ENCODE results near the gene NLRC4. TPM values are rescaled to one million over a fixed set of nuclear protein-coding genes. Genes with fewer than 3 reads are reported as not detected.
"Not testable (repeated sequence)": the region's sequence is repeated elsewhere in the genome, so short reads cannot be mapped to it uniquely, and the experiment has no call there.

The NLRC4 gene
- total RNA-seq, 2 experiments from 2014 or later: 0.11 TPM; not detected in 1

DNA sequence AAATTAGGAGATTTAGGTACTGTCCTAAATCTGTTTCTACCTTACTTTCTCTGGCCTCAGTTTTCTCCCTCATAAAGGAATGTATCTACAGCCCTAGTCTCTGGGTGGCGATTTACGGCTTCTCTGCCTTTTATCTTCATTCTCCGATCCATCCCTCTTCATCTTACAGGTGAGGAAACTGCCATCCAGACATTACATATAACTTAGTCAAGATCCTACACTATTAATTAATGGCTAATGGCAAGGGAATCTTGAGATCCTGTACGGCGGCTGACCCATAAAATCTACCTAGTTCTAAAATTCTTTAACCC lies 12.6 kb upstream of the NLRC4 start:
- peak in 1 of 14 experiments; percentile 14 for DNase-seq
- H3K27me3 Mint-ChIP-seq: no peaks in the 10 kb centered on the region
- H3K36me3 ChIP-seq (ENCODE audit: insufficient read depth, low read length): peaks cover 4% of the 10 kb centered on the region
- POLR2A ChIA-PET: interaction anchor here (1.4 kb wide), 1 partner anchor 112 kb away, joined by 4 read pairs; the partner anchor contains the start of gene SLC30A6
- H3K4me3 Mint-ChIP-seq: peak overlapping the region; percentile 97
- H3K27me3 ChIP-seq (ENCODE audit: control insufficient read depth in 1 of 2, insufficient read depth in 2 of 2, low read length in 2 of 2): no peaks in the 10 kb centered on the region
- CTCF ChIA-PET: no interaction called here
- TF ChIP-seq, protein P1, sequence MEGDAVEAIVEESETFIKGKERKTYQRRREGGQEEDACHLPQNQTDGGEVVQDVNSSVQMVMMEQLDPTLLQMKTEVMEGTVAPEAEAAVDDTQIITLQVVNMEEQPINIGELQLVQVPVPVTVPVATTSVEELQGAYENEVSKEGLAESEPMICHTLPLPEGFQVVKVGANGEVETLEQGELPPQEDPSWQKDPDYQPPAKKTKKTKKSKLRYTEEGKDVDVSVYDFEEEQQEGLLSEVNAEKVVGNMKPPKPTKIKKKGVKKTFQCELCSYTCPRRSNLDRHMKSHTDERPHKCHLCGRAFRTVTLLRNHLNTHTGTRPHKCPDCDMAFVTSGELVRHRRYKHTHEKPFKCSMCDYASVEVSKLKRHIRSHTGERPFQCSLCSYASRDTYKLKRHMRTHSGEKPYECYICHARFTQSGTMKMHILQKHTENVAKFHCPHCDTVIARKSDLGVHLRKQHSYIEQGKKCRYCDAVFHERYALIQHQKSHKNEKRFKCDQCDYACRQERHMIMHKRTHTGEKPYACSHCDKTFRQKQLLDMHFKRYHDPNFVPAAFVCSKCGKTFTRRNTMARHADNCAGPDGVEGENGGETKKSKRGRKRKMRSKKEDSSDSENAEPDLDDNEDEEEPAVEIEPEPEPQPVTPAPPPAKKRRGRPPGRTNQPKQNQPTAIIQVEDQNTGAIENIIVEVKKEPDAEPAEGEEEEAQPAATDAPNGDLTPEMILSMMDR (IDR thresholded peaks at IDR 0.05): no peak
- H3K36me3 Mint-ChIP-seq (ENCODE audit: low read depth): peaks cover 29% of the 10 kb centered on the region
- H3K9me3 ChIP-seq (ENCODE audit: control insufficient read depth in 1 of 2, insufficient read depth in 1 of 2, low read length in 2 of 2): no peaks in the 10 kb centered on the region
- H3K4me1 ChIP-seq (ENCODE audit: insufficient read depth, low read length): peaks cover 32% of the 10 kb centered on the region
- H3K27ac Mint-ChIP-seq: peak overlapping the region; percentile 99
- peak; percentile 2 for ATAC-seq (ENCODE audit: poor library complexity)
- peak overlapping the region; percentile 85 for H3K4me3 ChIP-seq (ENCODE audit: low read length)
- H3K9me3 Mint-ChIP-seq: no peaks in the 10 kb centered on the region
- peaks cover 32% of the 10 kb centered on the region for H3K4me1 Mint-ChIP-seq (ENCODE audit: low read depth)
- peak overlapping the region; percentile 80 to 81 for H3K27ac ChIP-seq (ENCODE audit: low read depth in 1 of 2, low read length in 2 of 2)
- intact Hi-C loops (cut with DNase I, micrococcal nuclease): loop anchor here in 1 of 2 experiments (1.0 to 5.0 kb wide), 4 partner anchors 80 to 265 kb away; partner anchors contain the start of genes BIRC6, MEMO1, SLC30A6 and SPAST

DNA sequence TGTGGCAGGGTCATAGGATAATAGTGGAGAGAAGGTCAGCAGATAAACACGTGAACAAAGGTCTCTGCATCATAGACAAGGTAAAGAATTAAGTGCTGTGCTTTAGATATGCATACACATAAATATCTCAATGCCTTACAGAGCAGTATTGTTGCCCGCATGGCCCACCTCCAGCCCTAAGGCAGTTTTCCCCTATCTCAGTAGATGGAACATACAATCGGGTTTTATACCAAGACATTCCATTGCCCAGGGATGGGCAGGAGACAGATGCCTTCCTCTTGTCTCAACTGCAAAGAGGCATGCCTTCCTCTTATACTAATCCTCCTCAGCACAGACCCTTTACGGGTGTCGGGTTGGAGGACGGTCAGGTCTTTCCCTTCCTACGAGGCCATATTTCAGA lies 11.1 kb upstream of the NLRC4 start:
- ATAC-seq (ENCODE audit: poor library complexity); H3K36me3 ChIP-seq (ENCODE audit: insufficient read depth, low read length); H3K9me3 Mint-ChIP-seq; POLR2A ChIA-PET; DNase-seq; H3K27ac Mint-ChIP-seq; H3K4me3 ChIP-seq (ENCODE audit: low read length); H3K27ac ChIP-seq (ENCODE audit: low read depth in 1 of 2, low read length in 2 of 2); CTCF ChIA-PET; H3K27me3 Mint-ChIP-seq; H3K9me3 ChIP-seq (ENCODE audit: control insufficient read depth in 1 of 2, insufficient read depth in 1 of 2, low read length in 2 of 2); H3K27me3 ChIP-seq (ENCODE audit: control insufficient read depth in 1 of 2, insufficient read depth in 2 of 2, low read length in 2 of 2): not testable (repeated sequence)
- H3K4me1 ChIP-seq (ENCODE audit: insufficient read depth, low read length): peaks cover 20% of the 10 kb centered on the region
- intact Hi-C loops (cut with DNase I, micrococcal nuclease): loop anchor here in 1 of 2 experiments (2.0 to 5.0 kb wide), 3 partner anchors 111 to 263 kb away; partner anchors contain the start of genes MEMO1, SLC30A6 and SPAST
- Mint-ChIP-seq H3K4me3 (peak overlapping the region; percentile 70), H3K4me1 (ENCODE audit: low read depth) (peaks cover 23% of the 10 kb centered on the region), H3K36me3 (ENCODE audit: low read depth) (peaks cover 21% of the 10 kb centered on the region)

DNA sequence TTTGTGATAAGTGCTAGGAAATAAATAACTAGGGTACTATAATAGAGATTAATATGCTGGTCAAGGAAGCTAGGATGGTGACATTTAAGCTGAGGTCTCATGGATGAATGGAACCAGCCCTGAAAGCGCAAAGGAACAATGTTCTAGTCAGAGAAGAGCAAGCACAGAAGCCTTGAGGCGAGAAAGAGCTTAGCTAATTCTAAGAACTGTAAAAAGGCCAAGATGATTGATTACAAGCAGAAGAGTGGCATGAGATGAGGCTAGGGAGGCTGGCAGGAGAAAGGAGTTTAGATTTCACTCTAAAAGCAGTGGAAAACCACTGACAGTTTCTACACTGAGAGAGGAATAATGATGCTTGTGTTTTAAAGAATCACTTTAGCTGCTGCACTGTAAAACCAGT lies 9.6 kb upstream of the NLRC4 start:
- peaks cover 17% of the 10 kb centered on the region for H3K36me3 Mint-ChIP-seq (ENCODE audit: low read depth)
- peaks cover 19% of the 10 kb centered on the region for H3K4me1 Mint-ChIP-seq (ENCODE audit: low read depth)
- H3K27ac Mint-ChIP-seq: no peak overlapping the region
- H3K4me3 Mint-ChIP-seq: no peak overlapping the region
- POLR2A ChIA-PET: no interaction called here
- Histone ChIP-seq H3K27ac (ENCODE audit: low read depth in 1 of 2, low read length in 2 of 2) (no peak overlapping the region), H3K4me1 (ENCODE audit: insufficient read depth, low read length) (peaks cover 12% of the 10 kb centered on the region), H3K36me3 (ENCODE audit: insufficient read depth, low read length) (no peaks in the 10 kb centered on the region), H3K9me3 (ENCODE audit: control insufficient read depth in 1 of 2, insufficient read depth in 1 of 2, low read length in 2 of 2) (no peaks in the 10 kb centered on the region), H3K27me3 (ENCODE audit: control insufficient read depth in 1 of 2, insufficient read depth in 2 of 2, low read length in 2 of 2) (no peaks in the 10 kb centered on the region), H3K4me3 (ENCODE audit: low read length) (no peak overlapping the region)
- intact Hi-C loops (cut with DNase I, micrococcal nuclease): no loop called here
- H3K27me3 Mint-ChIP-seq: peaks cover 4% of the 10 kb centered on the region
- CTCF ChIA-PET: no interaction called here
- TF ChIP-seq, protein P1 (IDR thresholded peaks at IDR 0.05): no peak
- H3K9me3 Mint-ChIP-seq: no peaks in the 10 kb centered on the region
- ATAC-seq (ENCODE audit: poor library complexity) (no peak), DNase-seq (no peak)

DNA sequence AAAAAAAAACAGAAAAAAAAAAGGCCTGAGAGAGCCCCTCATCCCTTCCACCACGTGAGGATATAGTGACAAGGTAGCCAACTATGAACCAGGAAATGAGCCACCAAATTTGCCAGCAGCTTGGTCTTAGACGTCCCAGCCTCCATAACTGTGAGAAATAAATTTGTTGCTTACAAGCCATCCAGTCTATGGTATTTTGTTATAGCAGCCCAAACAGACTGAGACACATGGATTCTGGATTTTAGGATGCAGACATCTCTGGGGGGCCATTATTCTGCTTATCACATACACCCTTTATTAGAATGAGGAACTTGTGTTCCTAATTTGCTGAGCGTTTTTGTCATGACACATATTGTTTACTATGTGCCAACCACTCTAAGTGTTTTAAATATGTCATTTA lies 7.6 kb upstream of the NLRC4 start:
- H3K4me3 ChIP-seq (ENCODE audit: low read length): no peak overlapping the region
- no peaks in the 10 kb centered on the region for H3K9me3 Mint-ChIP-seq
- no peak overlapping the region for H3K4me3 Mint-ChIP-seq
- intact Hi-C loops (cut with DNase I, micrococcal nuclease): no loop called here
- POLR2A ChIA-PET: no interaction called here
- H3K27ac ChIP-seq (ENCODE audit: low read depth in 1 of 2, low read length in 2 of 2): no peak overlapping the region
- H3K4me1 Mint-ChIP-seq (ENCODE audit: low read depth): peaks cover 3% of the 10 kb centered on the region
- peaks cover under 1% of the 10 kb centered on the region for H3K36me3 Mint-ChIP-seq (ENCODE audit: low read depth)
- H3K27me3 Mint-ChIP-seq: peaks cover 4% of the 10 kb centered on the region
- H3K27me3 ChIP-seq (ENCODE audit: control insufficient read depth in 1 of 2, insufficient read depth in 2 of 2, low read length in 2 of 2): no peaks in the 10 kb centered on the region
- ATAC-seq (ENCODE audit: poor library complexity) (no peak), DNase-seq (no peak)
- CTCF ChIA-PET: no interaction called here
- H3K9me3 ChIP-seq (ENCODE audit: control insufficient read depth in 1 of 2, insufficient read depth in 1 of 2, low read length in 2 of 2): no peaks in the 10 kb centered on the region
- H3K36me3 ChIP-seq (ENCODE audit: insufficient read depth, low read length): no peaks in the 10 kb centered on the region
- TF ChIP-seq, protein P1 (IDR thresholded peaks at IDR 0.05): no peak
- peaks cover 2% of the 10 kb centered on the region for H3K4me1 ChIP-seq (ENCODE audit: insufficient read depth, low read length)
- no peak overlapping the region for H3K27ac Mint-ChIP-seq
